Measurements from ENCODE around the gene ATP2B1.

Gene ATP2B1

DNA sequence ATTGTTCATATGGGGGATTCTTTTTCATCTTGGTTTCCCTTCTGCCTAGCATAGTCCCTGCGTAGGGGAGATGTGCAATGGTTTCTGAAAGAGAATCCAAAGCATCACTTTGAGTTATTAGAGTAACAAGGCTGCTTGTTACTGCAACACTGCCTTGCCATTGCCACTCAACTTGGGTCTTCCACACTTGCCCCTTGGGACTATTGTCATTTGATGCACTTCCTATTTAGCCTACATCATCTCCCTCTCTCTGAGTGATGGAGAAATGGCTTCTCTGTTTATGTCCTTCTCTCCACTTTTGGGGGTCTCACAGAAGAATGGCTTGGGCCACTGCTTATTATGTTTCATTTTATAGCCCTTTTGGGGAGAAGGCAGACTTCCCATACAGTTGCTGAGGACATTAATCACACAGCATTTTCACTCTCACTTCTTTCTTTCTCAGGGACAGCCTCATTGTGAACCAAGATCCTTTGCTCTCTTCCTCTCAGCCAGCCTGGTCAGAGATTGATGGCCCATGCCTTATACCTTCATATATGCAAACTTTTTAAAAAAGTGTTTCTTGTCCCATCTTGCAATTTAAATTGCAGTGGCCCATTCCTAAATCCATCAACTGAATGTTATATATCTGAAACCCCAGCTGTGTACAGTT lies 131.9 kb downstream of the ATP2B1 start:
- no peak for DNase-seq

DNA sequence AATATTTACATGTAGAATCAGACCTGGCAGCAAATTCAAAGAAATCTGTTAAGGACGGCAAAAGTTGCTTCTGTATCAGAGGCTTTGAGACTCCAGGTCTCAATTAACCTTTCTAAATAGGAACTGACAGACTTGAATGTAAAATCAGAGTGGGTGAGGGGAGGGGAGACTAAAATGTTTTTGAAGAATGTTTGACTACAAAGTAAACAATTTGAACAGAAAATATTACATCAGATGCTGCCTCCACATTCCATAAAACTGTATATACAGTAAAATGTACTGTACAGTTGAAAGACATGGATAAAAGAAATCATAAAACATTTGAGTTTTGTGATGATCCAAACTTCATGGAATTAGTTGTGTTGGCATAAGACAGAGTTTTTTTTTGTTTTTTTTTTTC lies 133.3 kb downstream of the ATP2B1 start:
- no peak for DNase-seq

DNA sequence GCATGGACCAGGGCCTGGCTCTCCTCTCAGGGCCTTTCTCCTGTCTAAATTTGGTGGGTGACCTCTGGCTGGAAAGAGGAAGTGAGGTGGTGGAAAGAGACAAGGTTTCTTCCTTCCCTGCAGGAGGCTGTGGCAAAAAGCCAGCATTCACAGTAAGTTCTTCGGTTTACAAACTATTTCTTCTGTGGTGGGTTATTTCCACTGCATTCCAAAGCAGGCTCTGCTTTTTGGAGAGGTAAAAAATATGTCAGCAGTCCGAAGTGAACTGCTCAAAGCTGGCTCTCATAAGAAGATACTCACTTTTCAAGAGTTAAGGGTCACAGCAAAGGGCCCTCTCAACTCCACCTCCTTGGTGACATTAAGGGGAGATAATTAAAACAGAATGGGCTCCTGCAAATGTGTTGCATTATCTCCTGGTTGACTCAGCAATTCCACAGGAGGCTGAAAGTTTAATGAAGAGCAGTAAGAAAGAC lies 133.9 kb downstream of the ATP2B1 start:
- DNase-seq: peak in 3 of 4 experiments; percentile 16 to 19 (median 18)

DNA sequence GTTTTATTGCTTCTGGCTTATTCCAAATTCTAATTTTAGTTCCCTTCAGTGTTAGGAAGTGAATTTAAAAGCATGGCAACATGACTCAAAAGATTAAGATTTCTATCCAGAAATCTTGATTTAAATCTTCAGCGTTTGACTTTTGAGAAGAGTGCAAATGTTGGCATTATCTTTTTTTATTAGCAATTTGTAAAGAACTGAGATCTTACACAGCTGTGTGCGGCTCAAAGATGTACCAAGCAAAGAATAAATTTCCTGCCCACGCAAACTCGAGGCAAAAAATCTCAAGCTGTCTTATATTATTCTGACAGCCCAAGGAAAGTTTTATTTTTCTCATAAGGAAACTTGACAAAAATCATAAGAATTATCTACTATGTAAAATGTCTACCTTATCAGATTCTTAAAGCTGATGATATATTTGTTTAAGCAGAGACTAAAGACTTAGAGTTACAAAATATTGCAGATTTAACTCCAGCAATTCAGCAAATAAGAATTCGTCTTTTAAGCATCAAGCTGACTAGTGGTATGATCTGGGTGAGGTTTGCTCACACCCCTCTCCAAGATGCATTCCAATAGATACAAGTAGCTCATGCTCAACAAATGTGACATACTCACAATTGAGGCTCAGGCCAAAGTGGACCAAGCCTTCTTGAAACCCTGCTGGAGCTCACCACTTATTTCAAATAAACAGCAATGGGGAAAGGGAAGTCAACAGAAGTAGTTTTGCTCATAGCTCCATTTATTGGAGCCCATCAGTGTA lies 135.4 kb downstream of the ATP2B1 start:
- no peak for DNase-seq

DNA sequence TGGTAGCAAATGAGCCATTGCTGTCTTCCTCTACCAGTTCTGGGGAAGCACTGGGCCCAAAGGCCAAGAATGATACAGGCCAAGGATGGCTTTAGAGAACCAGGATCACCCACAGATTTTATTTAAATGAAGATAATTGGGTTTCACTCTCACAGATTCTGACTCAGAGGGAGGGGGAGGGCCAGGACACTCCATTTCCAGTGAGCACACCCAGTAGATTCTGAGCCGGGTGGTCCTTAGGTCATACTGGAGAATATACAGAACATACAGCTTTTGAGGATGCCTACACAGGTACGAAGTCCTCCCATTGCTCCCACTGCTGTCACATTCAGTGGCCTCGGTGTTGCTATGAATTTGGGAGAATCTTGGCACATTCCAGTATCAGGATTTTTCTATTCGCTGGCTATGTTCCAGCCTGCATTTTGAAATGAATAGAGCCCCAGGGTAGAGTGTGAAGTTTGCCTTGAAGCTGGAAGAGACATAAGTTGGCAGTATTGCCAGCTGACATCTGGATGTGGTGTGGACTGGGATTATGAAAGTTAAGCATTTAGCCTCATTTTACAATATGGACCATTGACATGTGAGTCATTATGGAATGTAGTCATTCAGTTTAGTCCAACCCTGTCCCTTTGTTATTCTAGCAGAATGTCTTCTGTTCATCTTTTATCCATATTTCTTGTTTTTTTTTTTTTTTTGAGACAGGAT lies 137.0 kb downstream of the ATP2B1 start:
- no peak for DNase-seq

DNA sequence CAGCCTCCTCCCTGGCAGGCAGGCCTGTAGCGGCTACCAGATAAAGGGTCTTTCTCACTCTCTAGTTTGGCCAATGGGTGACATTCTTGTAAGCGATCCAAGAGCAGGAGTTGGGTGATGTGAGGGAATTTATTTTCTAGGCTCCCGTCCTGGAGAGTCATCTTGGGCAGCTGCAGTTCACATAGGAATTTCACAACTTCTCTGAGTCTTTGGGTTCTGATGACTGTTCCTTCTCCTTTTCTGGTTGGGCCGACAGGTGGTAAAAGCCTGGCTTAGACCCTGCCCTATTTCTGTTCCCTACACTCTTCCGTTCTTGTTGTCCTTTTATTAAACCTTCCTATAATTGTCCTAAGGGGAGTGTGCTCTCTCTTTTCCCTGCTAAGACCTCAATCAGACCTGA lies 140.2 kb downstream of the ATP2B1 start:
- peak in 3 of 4 experiments; percentile 12 to 20 (median 16) for DNase-seq

DNA sequence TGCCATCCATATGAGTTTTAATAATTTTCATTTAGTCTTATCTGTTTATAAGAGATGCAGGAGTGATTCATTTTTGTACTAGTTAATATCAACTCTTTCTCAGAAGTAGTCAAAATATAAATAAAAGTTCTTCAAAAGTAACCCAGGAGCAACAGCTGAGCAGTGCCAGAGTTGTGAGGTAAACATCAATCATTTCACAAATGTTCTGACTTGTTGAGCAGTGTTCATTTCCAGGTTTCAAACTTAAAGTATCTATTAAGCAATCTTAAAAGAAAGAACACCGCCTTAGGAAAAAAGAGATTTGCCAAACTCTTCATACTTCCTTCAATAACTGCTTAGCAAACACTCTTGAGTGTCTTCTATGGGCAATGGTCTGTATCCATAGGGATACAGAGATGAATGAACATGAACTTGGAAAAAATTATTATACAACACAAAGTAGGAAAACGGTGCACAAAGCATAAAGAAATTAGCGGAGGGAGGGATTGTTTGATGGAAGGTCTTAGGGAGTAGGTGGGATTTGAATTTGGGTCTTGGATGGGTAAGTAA lies 140.9 kb downstream of the ATP2B1 start:
- DNase-seq: no peak

DNA sequence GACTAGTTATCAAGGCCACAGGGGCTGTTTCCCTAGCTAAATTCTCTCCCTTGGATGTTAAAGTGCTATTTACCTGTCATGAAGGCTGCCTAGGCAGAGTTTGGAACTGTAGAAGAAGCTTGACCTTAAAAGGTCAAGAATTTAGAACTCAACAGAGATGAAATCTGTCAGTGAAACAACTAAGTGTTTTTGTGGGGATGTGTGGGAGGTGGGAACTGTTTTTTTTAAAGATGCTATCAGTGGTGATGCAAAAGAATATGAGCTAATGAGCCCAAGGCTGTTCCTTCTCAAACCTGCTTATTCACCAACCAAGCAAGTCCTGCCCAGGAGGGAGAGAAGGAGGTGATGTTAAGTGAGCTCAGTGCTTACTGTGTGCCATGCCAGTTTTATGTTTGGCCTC lies 142.0 kb downstream of the ATP2B1 start:
- peak; percentile 20 to 63 (median 41) for DNase-seq

DNA sequence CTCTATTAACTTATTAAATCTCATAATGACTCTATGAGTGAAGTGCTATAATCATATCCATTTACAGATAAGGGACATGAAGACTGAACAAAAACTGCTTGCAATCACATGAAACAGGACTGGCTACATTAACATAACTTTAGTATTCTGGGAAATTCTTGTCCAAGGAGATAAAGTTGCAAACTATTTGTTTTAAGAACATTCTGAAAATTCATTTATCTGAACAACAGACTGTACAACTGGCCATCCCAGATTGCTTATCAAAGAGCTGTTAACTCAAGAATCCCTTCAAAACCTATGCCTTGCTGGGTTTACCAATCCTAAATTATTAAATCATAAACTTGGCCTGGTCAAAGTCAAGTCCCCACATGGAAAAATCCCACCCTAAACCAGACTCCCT lies 143.6 kb downstream of the ATP2B1 start:
- no peak for DNase-seq

DNA sequence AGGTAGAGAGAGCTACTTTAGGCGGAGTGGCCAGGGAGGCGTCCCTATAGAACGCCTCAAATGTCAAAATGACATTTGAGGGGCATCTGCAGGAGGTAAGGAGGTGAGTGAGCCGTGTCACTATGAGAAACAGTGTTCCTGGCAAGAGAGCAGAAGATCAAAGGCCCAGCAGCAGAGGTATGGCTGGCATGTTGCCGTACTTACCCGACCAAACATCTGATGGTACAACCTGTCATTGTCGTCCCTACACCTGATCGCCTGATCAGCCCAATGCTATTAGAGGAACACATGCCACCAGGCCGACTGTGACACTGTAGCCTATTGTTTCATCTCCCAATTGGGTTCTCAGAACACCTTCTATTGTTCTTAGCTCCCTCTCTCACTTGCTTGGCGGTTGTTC lies 148.9 kb downstream of the ATP2B1 start:
- no peak for DNase-seq

DNA sequence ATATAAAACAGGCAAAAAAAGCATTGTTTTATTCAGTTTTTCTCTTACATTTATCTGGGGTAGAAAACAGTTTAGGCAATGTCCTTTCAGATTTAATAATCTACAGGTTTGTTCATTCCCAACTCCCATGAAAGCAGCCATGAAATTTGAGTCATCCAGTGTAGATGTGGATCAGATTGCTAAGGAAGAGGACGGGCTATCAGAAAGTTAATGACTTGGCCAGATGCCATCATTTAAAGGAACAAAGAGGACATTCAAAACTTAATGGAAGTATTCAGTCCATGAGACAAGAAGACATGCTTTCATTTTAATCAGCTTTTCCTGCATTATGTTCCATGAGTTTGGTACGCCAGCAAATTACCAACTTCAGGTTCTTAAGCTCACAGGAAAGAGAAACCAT lies 151.7 kb downstream of the ATP2B1 start:
- no peak for DNase-seq

DNA sequence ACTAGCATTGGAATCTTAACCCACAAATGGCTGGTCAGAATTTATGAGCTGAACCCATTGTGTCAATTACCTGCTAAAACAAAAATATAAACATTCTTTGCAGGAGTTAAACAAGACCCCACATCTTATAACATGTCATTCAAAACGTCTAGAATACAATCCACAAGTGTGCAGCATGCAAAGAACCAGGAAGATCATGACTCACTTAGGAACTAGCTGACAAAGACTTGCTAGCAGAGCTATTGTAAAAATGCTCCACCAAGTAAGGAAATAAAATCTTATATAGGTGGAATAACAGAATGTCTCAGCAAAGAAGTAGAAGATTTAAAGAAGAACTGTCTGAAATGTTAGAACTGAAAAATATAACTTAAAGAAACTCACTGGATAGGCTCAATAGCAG lies 156.3 kb downstream of the ATP2B1 start:
- no peak for DNase-seq

DNA sequence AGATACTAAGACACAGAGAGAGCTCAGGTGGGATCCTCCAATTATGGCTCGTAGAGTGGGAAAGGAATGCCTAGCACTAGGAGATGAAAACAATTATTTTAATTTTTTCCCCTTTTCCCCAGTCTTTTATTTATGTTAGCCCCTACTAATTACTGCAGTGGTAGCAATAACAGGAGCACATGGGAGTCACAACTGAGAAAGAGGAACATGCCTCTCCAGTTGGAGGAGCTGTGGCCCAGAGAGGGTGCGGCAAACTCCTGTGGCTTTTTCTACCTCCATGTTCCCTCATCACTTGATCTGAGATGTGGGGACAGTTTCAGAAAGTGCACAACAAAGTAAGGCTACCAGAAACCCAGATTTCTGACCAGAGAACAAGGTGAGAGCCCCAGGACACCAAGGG lies 156.9 kb downstream of the ATP2B1 start:
- DNase-seq: peak in 2 of 4 experiments; percentile 8 to 15

DNA sequence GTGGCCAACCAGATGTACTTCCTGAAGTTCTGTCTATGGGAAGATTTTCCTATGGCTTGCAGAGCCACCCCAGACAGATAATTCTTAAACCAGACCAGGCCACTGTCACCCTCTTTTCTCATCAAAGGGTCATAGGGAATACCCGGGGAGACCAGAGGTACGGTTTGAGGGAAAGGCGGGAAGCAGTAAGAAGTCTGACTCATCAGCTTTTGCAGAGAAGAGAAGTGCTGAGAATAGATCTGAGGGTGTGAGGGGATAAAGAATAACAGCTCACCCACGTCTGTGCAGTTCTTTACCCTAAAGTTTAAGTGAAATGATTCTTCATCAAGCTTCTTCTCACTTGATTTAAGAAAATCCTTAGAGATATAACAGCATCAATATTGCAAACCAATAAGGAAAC lies 161.5 kb downstream of the ATP2B1 start:
- peak in 2 of 4 experiments; percentile 12 to 22 for DNase-seq

DNA sequence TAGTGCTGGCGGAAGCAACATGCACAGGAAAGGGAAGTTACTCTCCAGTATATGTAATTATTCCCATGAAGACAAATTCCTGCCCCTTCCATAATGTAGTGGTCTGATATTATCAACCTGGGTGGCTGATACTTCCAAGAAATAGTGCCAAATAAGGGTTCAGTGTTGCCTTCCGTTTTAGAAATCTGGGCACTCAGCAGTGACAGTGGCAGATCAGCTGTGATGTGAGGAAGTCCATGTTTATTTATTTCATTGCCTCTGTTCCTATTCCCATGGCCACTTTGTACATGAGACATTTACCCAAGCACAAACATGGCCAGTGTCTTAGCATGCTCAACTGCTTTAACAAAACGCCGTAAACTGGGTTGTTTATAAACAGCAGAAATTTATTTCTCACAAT lies 162.5 kb downstream of the ATP2B1 start:
- peak in 2 of 4 experiments; percentile 12 to 17 for DNase-seq

DNA sequence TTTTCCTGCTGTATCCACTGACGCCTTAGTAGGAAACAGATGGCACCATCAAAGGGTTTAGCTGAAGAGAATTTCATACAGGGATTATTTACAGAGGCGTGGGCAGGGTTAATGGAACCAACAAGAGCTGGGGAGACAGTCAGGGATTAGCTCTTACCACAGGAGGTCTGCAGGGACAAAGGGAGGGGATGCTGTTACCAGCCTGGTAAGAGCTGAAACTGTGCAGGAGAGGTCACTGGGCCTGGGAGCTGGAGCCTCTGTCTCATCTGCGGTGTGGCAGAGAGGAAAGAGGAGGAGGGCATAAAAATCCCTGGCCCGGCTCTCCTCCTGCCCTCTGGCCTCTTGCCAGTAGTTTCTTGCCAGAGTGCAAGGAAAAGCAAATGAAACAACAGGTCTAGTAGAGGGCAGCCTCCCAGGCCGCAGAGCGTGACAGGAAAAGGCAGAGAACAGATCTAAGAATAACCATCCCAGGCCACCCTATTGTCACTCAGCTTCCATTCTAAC lies 163.9 kb downstream of the ATP2B1 start:
- peak in 1 of 4 experiments; percentile 5 for DNase-seq

DNA sequence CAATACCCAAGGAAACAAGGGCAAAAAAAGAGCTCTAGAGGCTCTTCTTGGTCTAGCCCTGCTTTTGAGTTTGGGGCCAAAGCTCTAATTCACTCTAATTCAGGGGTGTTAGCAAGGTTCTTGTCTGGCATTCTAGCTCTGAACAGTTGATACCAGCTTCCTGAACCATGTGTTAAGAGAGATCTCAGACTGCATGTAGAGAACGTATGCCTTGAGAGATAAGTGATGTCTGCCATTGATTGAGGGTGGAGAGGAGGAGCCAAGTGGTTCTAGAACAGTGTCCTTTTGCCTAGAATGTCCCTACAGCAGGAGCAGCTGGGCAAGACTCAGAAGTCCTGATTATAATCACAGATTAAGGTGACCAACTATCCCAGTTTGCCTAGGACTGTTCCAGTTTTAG lies 164.6 kb downstream of the ATP2B1 start:
- DNase-seq: no peak

DNA sequence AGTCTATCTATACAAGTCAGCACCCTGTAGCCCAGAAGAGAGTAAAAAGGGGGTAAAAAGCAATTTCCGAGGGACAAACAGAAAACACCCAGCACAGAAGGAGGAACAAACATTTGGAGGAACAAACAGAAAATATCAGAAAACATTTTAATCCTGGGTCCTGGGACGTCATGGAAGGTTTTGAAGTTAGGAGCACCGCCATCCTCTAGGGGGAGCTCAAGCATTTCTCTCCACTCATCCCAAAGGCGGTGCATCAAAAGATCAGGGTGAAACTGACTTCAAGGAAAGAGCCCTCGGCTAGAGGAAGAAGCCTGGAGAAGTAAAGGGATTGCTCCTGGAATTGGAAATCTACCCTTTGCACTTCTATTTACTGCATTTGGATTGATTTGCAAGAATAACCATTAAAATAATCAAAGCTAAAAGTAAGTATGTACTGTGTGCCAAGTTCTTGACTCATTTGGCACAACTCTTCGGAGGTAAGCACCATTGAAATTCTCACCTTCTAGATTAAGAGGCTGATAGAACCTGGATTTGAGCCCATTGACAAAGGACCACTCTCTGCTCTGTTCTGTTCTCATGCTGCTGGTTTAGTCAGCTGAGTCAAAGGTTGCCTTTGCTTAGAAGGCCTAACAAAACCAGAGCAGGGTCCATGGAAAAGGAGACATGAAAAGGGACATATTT lies 165.6 kb downstream of the ATP2B1 start:
- peak; percentile 81 to 90 (median 86) for DNase-seq

DNA sequence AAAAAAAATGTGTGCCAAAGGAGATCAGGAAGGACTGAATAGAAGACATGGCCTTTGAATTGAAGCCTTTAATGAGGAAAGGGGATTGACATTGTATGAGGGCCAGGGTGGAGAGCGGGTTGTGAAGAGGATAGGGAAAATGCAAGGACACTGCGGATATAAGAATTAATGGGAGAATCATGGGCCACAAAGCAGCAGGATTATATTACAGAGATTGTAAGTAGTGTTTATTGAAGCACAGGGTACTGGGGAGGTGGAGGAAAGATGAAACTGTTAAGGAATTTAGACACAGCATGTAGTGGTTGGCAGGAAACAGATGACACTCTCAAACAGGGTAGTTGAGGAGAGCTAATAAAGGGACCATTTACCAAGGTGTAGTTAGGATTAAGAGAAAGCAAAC lies 166.4 kb downstream of the ATP2B1 start:
- no peak for DNase-seq

DNA sequence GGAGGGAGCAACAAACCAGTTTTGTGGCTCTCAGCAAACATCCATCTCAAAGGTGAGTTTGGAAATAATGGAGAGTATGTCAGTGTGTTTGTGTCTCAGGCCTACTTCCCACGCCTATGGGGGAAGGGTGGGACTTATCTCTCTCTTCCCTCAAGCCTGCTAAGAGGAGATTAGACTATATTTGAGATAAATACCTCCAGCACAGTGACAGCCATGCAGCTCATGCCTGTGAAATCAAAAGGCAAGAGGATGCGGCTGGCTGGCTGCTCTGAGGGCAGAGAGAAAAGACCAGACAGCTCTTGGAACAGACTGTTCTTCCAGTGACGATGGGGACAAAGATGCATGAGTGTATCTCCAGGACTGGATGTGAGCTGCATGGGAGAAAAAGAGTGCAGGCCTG lies 168.1 kb downstream of the ATP2B1 start:
- no peak for DNase-seq

DNA sequence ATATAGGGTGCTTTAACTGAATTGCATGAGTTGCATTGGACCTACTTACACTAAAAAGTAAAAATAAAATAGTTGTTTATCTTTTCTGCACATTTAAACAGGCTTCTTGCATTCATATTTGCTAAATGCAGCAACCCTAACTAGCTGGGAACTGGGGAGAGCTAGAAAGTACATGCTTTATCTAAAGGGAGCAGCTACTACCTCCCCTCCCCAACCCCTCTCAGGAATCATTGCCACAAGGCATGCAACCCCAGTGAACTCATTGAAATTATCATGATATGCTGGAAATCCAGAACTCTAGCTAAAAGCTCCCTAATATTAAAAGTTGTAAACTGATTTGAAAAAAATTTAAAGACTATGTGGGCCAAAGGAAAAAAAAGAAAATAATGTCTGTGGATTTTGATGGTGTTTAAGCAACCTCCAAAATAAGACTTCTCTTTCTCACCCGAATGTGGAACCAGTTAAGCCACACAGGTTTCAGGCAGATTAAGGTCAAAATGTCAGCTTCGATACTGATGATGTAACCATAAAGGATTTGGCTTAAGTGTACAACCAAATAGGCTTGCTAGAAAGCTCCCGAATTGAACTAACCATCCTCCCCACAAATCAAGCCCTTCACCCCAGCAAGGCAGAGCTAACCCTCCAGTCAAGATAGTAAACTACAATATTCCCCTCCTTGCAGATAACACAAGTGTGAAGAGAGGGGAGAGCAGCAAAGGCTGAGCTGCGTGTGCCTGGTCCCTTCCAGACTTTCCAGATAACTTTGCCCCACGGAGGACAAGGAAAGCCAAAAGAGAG lies 169.0 kb downstream of the ATP2B1 start:
- DNase-seq: no peak

DNA sequence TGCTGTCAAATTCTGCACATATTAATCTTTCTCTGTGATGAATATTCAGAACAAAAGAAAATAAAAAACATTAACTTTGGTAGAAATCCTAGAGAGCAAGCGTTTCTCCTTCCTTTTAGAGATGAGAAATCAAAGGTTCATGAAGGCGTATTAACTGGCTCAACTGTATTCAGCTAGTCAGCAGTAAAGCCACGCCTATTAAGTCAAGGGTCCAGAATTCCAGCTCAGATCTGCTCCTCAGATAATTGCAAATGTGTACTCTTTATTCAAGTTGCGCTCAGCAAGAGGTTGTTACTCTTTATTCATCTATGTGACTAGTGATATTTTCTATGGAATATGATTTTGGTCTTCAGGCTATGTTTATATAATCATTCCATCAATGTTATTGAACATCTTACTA lies 169.7 kb downstream of the ATP2B1 start:
- no peak for DNase-seq
